Thymus (tissue), 11 donors: ENCODE data around the gene METTL22. TPM values are rescaled to one million over a fixed set of nuclear protein-coding genes. Genes with fewer than 3 reads are reported as not detected.

Experiments
- DNase-seq, 9 donors: peaks; one replicate each; pipeline ENCODE4 v3.0.0-alpha.2; 2013; ENCODE audit warnings: low spot score in 9 of 9, low read depth in 6 of 9, missing footprints in 1 of 9
- H3K27ac ChIP-seq, 2 donors: one replicate each; pipeline ENCODE4 v1.5.1; 2013; ENCODE audit warnings: control low read depth in 1 of 2, low read depth in 1 of 2, low read length in 1 of 2, mild to moderate bottlenecking in 1 of 2, moderate library complexity in 1 of 2
- H3K27me3 ChIP-seq, 2 donors: one replicate each; pipeline ENCODE4 v1.5.1; 2013; ENCODE audit warnings: low read length in 1 of 2; ENCODE audit not compliant: control insufficient read depth in 2 of 2, insufficient read depth in 1 of 2
- H3K36me3 ChIP-seq, 2 donors: one replicate each; pipeline ENCODE4 v1.5.1; 2013; ENCODE audit warnings: low read length in 1 of 2, mild to moderate bottlenecking in 1 of 2, moderate library complexity in 1 of 2; ENCODE audit not compliant: control insufficient read depth in 2 of 2, insufficient read depth in 2 of 2
- H3K4me1 ChIP-seq, 2 donors: one replicate each; pipeline ENCODE4 v1.5.1; 2013; ENCODE audit warnings: low read length in 2 of 2; ENCODE audit not compliant: control insufficient read depth in 2 of 2, insufficient read depth in 2 of 2
- H3K4me3 ChIP-seq, 2 donors: one replicate each; pipeline ENCODE4 v1.5.1; 2013; ENCODE audit warnings: low read length in 2 of 2, control low read depth in 1 of 2, mild to moderate bottlenecking in 1 of 2
- H3K9me3 ChIP-seq, 2 donors: one replicate each; pipeline ENCODE4 v1.5.1; 2013; ENCODE audit warnings: low read length in 1 of 2, mild to moderate bottlenecking in 1 of 2; ENCODE audit not compliant: control insufficient read depth in 2 of 2, insufficient read depth in 1 of 2
- whole genome bisulfite sequencing: extraction: QIAGEN DNeasy Blood & Tissue Kit; methylation state at CpG from one replicate; pipeline ENCODE4 v1.1.7; 2013; 5-methylcytosine and 5-hydroxymethylcytosine counted together
- polyA plus RNA-seq: library from polyadenylated mRNA; stranded (reverse); fragments of 200-250 nt; gene quantifications from one replicate; pipeline ENCODE4 v1.2.3, GENCODE V29; 2013
- total RNA-seq: library from RNA; stranded (reverse); fragments of 120-200 nt; gene quantifications from one replicate; pipeline ENCODE4 v1.2.4, GENCODE V29; 2013
- donor health status: healthy.

The METTL22 gene
- total and polyA plus RNA-seq, 2 donors: 11.1 to 27.5 TPM

DNA sequence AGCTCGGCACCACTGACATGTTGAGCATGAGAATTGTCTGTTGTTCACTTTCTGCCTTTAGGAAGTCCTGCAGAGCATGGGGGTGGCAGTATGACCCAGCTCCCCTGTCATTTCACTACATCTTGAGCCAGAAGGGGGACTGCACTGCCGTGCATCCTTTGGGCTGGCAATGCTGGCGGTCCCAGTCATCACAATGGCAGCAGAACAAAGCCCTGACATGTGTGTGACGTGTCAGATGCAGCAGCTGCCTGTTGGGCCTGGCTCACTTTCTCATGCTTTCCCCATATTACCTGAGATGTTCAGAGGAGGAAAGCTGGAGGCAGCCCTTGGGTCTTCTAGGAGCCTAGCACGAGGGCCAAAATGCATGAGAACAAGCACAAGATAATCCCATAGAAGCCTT is 46.6 kb downstream of the METTL22 start:
- no peak for DNase-seq

DNA sequence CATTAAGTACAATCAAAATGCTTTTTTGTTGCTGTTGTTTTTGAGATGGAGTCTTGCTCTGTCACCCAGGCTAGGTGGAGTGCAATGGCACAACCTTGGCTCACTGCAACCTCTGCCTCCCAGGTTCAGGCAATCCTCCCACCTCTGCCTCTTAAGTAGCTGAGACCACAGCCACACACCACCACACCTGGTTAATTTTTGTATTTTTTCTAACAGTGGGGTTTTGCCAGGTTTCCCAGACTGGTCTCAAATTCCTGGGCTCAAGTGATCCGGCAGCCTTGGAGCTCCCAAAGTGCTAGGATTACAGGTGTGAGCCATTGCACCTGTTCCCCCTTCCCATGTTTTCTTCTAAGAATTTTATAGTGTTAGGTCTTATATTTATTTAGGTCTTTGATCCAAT is 48.0 kb downstream of the METTL22 start:
- H3K27me3 ChIP-seq: no peaks in the 10 kb centered on the region
- 98% methylated on average over 1 of the region's 1 CpG for WGBS
- no peak for DNase-seq

More for the DNA sequence above, 46.6 kb downstream of the METTL22 start:
- WGBS: 96% methylated on average over 5 of the region's 5 CpGs
- Histone ChIP-seq H3K4me3 (no peak overlapping the region), H3K36me3 (peaks cover 0 to 6% of the 10 kb centered on the region in 2 donors), H3K27me3 (no peaks in the 10 kb centered on the region), H3K27ac (no peak overlapping the region), H3K4me1 (no peaks in the 10 kb centered on the region), H3K9me3 (no peaks in the 10 kb centered on the region)

DNA sequence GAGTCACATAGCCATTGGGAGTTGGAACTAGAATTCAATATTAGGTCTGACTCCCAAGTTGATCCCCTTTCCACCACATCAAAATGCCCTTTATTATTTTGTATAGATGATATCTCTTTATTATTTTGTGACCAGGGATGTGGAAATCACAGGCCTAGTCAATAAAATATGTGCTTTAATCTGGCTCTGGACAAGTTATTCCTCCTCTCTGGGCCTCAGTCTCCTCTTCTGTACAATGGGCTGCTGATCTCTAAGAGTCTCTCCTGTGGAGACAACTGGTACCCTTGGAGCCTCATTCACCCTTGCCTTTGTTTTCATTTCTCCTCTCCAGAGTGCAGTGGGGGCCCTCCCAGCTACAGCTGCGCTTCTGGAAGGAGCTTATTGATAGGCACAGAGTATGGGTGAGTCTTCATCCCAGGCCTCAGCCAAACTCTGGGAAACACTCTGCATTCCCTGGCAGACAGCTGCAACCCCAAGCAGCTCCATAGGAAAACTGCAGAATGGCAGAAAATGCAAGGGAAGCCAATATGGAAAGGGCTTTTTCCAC is 48.6 kb downstream of the METTL22 start:
- H3K4me3 ChIP-seq: no peak overlapping the region
- 98% methylated on average over 1 of the region's 1 CpG for whole genome bisulfite sequencing

More for the DNA sequence above, 48.0 kb downstream of the METTL22 start:
- peaks cover 0 to 2% of the 10 kb centered on the region in 2 donors for H3K36me3 ChIP-seq
- H3K4me1 ChIP-seq: peaks cover 3 to 4% of the 10 kb centered on the region in 2 donors
- no peaks in the 10 kb centered on the region for H3K9me3 ChIP-seq
- H3K4me3 ChIP-seq: no peak overlapping the region
- H3K27ac ChIP-seq: no peak overlapping the region

DNA sequence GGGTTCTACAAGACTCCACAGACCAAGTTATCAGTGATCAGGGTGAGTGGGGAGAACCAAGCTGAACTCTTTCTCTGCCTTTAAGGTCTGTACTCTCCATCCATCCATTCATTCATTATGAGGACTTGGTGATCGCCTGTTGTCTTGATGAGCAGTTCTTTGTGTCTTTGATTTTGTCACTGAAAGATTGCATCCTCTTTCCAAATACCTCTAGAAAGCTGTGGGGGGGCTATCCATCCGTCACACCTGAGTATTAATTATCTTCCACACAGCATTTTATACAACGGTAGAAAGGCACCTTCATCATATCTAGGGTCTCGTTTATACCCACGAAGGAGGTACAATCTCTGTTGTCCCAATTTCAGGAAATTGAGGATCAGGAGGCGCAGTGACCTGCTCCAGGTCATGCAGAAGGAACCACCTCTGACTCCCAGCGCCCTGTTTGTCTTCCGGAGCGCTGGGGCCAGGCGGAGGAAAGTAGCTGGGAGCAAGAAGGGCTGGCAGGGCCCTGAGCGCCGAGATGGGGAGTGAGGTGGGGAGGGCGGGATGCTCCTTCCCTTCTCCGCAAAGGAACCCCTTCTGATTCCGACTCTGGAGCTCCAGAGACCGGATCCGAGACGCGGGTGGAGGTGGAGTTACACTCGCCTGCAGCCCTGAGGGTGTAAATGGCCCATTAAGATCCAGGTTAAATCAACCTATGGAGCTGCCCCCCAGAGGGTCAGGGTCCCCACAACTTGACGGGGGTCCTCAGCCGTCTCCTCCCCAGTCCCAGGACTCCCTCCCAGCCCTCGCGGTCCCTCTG is 52.3 kb downstream of the METTL22 start:
- H3K9me3 ChIP-seq: no peaks in the 10 kb centered on the region
- DNase-seq: peak in 2 of 9 donors; percentile 13 to 15
- peak overlapping the region; percentile 53 to 77 for H3K4me3 ChIP-seq
- 22% methylated on average over 24 of the region's 24 CpGs for WGBS
- no peaks in the 10 kb centered on the region for H3K36me3 ChIP-seq
- H3K4me1 ChIP-seq: peaks cover 11 to 15% of the 10 kb centered on the region in 2 donors
- no peak overlapping the region for H3K27ac ChIP-seq
- H3K27me3 ChIP-seq: no peaks in the 10 kb centered on the region

More for the DNA sequence above, 48.6 kb downstream of the METTL22 start:
- Histone ChIP-seq H3K27me3 (no peaks in the 10 kb centered on the region), H3K4me1 (peaks cover 7 to 9% of the 10 kb centered on the region in 2 donors), H3K36me3 (no peaks in the 10 kb centered on the region), H3K9me3 (no peaks in the 10 kb centered on the region), H3K27ac (no peak overlapping the region)
- DNase-seq: no peak

DNA sequence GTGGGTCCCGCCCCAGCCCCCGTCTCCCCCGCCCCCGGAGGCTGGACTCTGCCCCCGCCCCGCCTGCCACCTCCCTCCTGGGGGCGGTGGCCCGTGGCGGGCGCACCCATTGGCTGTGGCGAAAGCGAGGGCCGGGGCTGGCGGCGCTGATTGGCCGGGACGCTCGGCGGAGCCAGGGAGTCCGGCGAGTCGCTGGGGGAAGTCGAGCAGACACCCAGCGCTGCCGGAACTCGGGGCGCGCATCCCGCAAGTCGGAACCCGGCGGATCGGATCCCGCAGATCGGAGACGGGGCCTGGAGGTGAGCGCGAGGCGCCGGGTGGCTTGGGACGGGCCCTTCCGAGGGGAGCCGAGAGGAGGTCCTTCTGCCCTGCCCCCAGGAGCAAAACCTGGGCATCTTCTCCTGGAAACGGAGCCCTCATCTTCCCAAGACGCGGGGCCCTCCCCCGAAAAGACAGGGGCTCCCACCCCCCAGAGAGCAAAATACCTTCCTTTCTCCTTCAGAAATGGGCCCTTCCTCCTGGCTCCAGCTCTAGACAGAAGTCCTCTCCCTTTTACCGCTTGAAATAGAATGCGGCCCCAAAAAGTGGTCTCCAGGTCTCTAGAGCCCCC is 53.0 kb downstream of the METTL22 start, which contains the start of gene ABAT:
Gene ABAT (plus strand): TSS at position 205 of the 610 bp plus-strand sequence. CDS start 61,123 bp downstream, outside the sequence.
- Histone ChIP-seq H3K27ac (peak within 1 kb of the TSS in 1 of 2 donors; percentile 31), H3K9me3 (no peaks in the 10 kb centered on the region), H3K4me3 (peak within 1 kb of the TSS; percentile 62 to 77), H3K27me3 (no peaks in the 10 kb centered on the region), H3K4me1 (peaks cover 11 to 15% of the 10 kb centered on the region in 2 donors), H3K36me3 (no peaks in the 10 kb centered on the region)
- peak; percentile 41 to 92 (median 79) for DNase-seq
- WGBS: 3% methylated on average over 49 of the region's 49 CpGs

DNA sequence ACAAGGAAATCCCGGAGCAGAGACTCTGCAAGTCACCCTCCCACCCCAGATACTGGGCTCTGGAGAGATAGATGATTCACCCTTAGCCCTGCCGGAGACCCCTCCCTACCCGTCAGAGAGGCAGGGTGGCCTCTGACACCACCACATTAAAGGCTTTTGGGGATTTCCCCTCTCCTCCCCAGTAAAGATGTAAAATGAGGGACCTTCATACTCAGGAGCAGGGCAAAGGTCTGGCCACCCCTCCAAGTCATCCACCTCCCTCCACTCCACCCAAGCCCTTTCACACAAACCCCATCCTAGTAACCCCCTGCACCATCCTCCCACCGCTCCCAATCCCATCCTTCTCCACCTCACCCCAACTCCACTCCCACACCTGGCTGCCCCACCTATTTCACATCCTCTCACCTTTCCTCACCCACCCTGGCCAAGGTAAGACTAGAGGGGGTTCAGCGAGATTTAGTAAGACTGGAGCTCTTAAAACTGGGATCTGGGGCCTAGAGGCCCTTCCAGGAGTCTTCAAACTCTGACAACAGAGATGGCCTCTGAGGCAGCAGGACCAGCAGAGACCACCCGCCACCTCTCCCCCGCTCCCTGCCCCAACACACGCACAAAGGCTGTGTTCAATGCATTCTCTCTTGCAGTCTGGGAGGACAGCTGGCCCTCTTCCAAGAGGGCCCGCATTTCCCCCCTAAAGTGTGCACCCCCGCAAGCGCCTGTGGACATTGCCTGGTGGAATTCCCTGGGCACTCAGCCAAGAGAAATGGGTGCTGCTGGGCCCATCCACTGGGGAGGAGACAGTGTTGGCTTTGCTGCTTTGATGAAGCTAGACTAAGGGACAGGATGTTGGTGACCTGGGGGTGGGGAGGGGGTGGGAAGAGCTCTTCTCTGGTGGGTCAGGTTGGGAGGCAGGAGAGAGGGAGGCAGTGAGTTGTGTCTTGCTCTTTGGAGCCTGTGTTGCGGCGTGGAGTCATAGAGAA is 54.0 kb downstream of the METTL22 start:
- H3K9me3 ChIP-seq: no peaks in the 10 kb centered on the region
- peaks cover 11 to 15% of the 10 kb centered on the region in 2 donors for H3K4me1 ChIP-seq
- peak overlapping the region; percentile 62 to 77 for H3K4me3 ChIP-seq
- 83% methylated on average over 13 of the region's 13 CpGs for WGBS
- H3K36me3 ChIP-seq: no peaks in the 10 kb centered on the region
- no peak overlapping the region for H3K27ac ChIP-seq
- no peaks in the 10 kb centered on the region for H3K27me3 ChIP-seq
- peak in 1 of 9 donors; percentile 21 for DNase-seq

DNA sequence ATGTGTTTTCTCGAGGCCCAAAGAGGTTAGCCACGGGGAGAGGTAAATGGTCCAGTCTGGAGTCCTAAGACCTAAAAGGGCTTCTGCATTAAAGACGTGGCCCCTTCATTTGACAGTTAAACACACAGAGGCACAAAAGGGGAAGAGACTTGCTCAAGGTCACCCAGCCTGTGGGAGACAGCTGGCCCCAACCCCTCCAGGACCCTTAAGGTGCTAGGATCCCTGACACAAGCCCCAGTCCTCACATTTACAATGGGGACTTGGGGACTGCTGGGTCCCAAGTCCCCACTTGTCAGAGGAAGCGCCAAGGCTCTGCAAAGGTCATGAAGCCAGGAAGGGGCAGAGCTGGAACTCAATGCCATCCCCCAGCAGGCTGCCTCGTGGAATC is 54.7 kb downstream of the METTL22 start:
- Histone ChIP-seq H3K27me3 (no peaks in the 10 kb centered on the region), H3K27ac (no peak overlapping the region), H3K4me1 (peaks cover 11 to 15% of the 10 kb centered on the region in 2 donors), H3K36me3 (no peaks in the 10 kb centered on the region), H3K9me3 (no peaks in the 10 kb centered on the region), H3K4me3 (no peak overlapping the region)
- DNase-seq: no peak
- 82% methylated on average over 5 of the region's 5 CpGs for WGBS

DNA sequence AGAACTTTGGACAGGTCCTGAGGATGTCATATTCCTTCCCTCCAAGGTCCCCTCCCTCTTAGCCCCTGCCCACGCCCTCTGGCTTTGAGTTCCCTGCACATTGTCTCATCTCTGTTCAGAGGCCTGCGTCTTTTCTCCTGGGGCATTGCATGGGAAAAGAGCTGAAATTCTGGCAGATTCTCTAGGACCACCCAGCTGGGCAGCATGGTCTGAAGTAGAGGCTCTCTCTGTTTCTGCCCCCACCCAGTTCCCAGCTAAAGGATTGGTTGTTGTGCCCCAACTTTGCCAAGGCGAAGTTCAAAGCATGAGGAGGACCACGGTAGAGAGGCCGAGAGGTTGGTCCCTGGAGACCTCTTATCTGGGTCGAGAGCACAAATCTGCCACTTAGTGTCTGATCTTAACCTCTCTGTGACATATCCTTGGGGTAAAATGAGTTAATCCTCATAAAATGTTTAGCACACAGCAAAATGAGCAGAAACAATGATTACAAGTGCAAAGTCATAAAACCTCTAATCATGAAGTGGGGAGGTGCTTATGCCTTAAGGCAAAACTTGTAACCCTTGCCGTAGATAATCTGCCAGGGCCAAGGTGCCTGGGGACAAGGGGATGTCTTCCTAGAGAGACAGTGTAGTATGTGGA is 55.4 kb downstream of the METTL22 start:
- H3K9me3 ChIP-seq: no peaks in the 10 kb centered on the region
- no peak overlapping the region for H3K27ac ChIP-seq
- 95% methylated on average over 7 of the region's 7 CpGs for WGBS
- no peak overlapping the region for H3K4me3 ChIP-seq
- H3K36me3 ChIP-seq: no peaks in the 10 kb centered on the region
- H3K4me1 ChIP-seq: peaks cover 11 to 15% of the 10 kb centered on the region in 2 donors
- H3K27me3 ChIP-seq: no peaks in the 10 kb centered on the region
- no peak for DNase-seq
